HG02763 (cell line): ENCODE measurements around the gene REL.
"Not testable (repeated sequence)": the region's sequence is repeated elsewhere in the genome, so short reads cannot be mapped to it uniquely, and the experiment has no call there.

Source experiments
- ATAC-seq: cut with Tn5 transposase; IDR thresholded peaks from one replicate; pipeline ENCODE4 v1.9.1; 2021; ENCODE audit warnings: mild to moderate bottlenecking, moderate library complexity; ENCODE audit not compliant: unreplicated experiment

Gene REL

DNA sequence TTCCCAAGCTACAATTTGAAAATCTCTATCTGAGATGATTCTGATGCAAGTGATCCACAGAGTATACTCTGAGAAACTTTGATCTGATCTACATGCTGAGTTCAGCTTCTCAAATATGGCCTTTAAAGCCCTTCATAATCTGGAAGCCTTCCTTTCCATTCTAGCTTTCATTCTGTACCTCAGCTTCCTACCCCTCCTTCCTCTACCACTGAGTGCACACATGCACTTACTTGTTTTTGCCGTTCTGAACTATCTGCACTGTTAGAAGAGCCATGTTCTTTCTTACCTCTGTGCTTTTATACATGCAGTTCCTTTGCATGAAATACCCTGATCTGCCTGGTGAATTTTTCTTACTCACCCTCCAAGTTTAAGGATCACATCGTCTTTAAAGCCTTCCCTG is 25.0 kb downstream of the REL start:
- no peak for ATAC-seq

DNA sequence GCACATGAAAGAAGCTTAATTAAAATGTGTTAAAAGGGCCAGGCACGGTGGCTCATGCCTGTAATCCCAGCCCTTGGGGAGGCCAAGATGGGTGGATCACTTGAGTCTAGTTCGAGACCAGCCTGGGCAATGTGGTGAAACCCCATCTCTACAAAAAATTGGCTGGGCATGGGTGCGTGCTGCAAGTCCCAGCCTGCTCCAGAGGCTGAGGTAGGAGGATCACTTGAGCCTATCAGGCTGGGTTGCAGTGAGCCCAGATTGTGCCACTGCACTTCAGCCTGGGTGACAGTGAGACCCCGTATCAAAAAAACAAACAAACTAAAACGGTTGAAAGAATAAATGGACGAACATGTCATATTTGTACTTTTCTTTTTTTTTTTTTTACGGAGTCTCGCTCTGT is 26.0 kb downstream of the REL start:
- no peak for ATAC-seq

GRCh38 chr2:60925994-60926740 is 44.8 kb downstream of the REL start:
- ATAC-seq = no peak

- ATAC-seq = no peak
Measured at GRCh38 chr2:60926741-60927552, 45.6 kb downstream of the REL start.

GRCh38 chr2:60932061-60932460 is 50.7 kb downstream of the REL start:
- ATAC-seq = not testable (repeated sequence)

DNA sequence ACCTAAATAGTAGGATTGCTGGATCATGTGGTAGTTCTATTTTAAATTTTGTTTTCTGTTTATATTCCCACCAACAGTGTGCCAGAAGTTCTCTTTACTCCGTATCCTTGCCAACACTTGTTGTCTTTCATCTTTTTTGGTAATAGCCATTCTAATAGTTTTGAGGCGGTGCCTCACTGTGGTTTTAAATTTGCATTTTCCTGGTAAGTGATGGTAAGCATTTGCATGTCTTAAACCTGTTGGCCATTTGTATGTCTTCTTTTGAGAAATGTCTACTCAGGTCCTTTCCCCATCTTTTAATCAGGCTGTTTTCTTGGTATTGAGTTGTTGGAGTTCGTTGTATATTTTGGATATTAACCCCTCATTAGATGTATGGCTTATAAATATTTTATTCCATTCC is 51.6 kb downstream of the REL start:
- ATAC-seq = no peak

GRCh38 chr2:60934165-60934722 is 52.9 kb downstream of the REL start:
- no peak for ATAC-seq

DNA sequence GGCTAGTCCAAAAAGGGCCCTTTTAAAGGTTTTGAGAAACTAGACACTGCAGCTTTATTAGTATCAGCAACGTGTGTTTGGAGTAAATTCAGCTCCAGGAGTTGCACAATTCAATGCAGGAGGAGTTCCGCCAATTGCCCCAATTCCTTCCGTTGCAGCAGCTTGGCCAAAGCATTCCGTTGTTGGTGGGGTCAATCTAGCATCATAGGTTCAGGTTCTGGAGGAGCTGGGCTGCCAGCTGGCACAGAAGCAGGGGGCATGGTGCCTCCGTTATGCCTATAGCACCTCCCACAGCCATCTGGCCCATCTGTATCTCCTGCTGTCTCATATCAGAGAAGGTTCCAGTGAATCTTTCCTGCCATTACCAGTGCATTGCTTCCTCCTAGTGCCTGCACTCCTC is 55.4 kb downstream of the REL start:
- ATAC-seq = no peak

DNA sequence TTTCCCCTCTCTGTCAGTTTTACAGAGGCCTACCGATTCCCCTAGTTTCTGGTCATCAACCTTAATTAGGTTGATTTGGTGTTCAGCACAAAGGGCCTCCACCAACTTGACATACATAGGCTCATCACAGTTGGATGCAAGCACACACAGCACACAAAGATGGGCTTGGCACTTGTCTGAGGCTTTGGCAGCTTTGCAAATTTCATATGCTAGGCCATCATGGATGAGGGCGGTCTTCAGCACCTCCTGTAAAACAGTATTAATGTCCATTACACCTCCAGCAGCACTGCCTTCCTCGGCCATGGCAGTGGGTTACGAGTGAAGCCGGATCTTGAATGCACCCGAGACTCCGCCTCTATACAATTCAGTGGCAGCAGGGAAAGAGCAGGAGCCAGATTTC is 56.9 kb downstream of the REL start:
- ATAC-seq = no peak

- ATAC-seq = no peak
Measured at GRCh38 chr2:60939622-60940021, 58.2 kb downstream of the REL start.

DNA sequence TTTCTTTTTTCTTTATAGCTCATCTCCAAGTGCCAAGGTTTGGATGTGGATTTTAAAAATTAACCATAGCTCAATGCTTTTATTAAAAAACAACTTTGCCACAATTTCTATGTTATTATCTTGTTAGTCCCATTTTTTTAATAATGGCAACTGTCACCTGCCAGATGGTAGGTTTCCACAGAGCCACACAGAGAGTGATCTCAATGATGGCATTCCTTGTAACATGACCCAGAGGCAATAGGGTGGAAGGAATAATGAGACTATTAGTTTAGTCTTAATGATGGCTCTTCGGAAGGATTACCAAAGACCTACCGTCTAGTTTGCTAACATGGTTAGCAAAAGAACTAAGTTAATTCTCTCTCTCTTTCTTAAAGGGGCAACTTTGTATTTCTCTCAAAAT is 64.0 kb downstream of the REL start:
- ATAC-seq = no peak

GRCh38 chr2:60947056-60947455 is 65.7 kb downstream of the REL start:
- no peak for ATAC-seq

DNA sequence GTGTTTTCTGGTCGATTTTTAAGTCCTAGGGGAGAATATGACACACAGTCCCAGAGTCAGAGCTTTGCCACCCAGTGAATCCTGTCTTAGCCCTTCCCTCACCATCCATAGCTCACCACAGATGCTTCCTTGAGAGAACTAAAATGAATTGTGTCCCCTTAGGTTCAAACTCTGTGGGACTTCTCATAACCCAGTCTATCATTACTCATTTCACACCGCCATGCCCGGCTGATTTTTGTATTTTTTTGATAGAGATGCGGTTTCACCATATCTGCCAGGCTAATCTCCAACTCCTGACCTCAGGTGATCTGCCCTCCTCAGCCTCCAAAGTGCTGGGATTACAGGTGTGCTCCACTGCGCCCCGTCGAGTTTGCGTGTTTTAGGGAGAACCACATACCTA is 66.8 kb downstream of the REL start:
- no peak for ATAC-seq

DNA sequence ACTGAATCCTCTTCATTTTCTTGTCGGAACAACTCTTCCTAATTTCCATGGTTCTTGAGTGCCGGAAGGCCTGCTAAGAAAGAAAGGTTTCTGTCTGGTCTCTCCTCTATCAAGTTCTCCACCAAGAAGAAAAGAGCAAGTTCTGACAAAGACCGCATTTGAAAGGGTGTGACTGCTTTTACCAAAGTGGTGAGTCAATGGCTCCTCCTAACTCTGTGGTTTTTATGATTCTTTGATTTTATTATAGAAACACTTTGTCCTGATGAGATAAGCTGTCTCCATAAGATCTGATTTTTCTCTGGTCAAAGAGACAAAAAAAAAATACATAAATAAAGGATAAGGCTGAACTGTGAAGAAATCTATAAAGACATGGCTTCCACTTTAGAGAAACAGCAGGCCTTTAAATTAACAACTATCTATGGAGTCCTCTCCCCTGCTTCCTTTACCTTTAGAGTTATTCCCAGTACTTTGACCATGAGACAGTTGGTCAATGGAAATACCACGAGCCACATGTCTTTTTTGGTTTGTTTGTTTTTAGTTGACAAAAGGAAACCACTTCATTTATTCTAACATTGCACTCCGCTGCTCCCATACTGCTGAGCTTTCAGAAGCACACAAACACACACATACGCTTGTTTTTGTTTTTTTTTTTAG is 67.7 kb downstream of the REL start:
- ATAC-seq = no peak

DNA sequence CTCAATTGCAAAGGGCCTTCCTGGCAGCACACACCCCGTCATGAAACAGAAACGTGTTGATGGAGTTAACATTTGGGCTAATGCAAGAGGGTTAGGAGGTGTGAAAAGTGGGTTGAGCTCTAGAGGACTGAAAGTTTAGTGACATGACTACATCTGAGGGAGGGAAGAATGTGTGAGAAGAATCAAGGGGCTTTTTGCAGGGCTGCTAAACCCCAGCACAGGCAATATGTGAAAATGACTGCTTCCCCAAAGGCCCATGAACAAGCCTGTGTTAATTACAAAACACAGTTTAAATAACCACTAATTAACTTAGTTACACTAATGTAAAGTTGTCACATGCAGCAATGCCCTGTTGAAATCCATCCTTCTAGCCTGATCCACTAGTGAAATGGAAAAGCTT is 72.8 kb downstream of the REL start:
- ATAC-seq = no peak

DNA sequence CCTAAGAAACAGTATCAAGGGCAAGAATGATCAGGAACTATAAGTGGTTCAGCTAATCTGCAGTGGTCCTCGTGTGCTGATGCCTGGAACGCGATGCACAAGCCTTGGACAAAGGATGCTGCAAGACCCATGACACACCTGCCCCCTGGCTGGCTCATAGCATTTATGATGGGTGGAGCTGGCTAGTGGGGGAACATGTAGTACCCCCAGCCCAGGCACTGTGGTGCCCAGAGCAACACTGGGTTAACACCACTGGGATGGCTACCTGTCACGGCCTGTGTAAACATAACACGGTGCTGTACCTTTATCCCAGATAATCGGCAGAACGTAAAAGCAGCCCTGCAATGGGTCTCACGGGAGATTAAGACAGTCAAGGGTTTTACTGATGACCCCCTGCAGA is 75.8 kb downstream of the REL start:
- no peak for ATAC-seq

DNA sequence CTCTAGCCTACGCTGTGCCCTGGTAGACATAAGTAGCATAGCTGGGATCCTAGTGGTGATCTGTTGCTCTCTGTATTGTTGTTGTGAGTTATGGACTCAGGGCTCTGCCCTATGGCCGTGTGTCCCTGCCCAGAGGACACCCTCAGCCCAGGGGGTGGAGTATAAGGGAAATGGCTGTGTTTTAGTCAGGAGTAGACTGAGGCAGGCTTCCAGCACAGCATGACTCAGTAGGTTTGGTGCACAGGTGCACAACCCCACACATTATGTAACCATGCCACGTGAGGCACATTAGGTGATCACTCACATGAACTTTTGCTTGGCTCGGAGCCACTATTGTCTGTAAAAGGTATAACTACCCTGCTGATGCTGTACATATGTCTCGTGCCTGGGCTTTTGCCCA is 76.3 kb downstream of the REL start:
- no peak for ATAC-seq

DNA sequence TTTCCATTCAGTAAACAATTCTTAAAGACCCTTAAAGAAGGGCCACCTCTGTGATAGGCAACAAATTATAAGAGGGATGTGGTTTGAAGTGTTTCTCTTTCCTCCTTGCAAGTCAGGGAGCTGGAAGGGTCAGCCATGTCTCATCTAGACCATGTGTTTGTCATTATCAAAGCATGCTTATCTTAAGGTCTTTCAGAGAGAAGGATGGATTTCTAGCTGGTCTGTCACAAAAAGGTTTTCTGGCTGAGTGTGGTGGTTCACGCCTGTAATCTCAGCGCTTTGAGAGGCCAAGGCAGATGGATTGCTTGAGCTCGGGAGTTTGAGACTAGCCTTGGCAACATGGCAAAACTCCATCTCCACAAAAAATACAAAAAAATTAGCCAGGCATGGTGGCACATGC is 77.0 kb downstream of the REL start:
- ATAC-seq = no peak

DNA sequence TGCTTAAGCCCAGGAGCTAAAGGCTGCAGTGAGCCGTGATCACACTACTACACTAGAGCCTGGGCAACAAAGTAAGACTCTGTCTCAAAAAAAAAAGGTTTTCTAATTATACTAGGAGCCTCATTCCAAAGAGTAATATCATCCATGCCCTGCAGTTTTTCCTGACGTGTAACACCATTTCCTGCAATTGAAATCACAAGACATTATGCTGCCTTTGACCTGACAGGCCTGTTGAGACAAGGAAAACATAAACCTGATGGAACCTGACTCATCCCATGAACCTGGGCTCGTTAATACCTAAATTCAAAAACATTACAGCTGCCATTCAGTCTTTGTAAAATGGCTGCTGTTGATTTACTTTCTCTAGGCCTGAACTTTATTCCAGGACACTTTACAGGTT is 77.4 kb downstream of the REL start:
- ATAC-seq = no peak

DNA sequence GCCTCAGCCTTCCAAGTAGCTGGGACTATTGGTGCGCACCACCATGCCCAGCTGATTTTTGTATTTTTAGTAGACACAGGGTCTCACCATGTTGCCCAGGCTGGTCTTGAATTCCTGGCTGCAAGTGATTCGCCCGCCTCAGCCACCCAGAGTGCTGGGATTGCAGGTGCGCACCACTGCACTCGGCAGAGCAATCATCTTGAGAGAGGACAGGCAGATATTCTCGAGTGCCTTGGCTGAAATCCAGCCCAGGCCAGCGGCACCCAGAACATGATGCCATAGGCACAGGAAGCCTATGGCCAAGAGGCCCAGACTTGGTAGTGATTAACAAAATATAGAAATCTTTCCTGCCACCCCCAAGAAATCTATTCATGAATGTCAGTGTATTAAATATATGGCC is 78.1 kb downstream of the REL start:
- no peak for ATAC-seq

DNA sequence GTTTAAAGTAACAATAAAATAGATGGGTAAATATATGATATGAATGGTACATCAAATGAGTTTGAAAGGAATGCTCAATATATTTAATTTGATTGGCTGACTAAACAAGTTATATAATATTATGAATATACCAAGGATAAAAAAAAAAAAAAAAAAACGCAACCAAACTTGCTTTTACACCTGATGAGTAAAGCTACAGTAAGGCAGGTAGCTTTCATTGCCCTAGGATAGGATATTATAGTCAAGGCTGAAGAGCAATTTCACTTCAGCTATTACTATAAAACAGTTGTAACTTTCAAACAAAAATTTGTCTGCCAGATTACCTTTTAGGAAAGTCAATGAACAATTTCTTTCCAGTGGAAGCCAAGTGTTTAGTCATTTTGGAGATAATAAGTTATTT is 79.3 kb downstream of the REL start:
- ATAC-seq = no peak

DNA sequence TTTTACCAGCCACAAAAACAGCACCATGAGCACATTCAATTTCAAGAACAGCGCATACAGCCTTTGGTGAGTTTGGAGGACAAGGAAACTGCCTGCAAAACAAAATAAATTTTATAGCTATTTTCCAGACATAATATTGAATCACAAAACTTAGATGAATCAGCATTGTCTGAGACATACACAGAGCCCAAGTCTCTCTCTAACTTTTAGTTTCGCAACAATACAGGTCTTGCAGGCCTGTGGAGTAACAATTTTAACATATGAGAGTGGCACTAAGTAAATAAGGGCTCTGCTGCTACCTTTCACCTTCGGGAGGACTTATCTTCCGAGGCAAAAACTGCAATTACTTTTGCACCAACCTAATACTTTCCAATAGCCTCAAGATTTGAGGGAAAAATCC is 80.1 kb downstream of the REL start:
- no peak for ATAC-seq
